HTERT RPE-1 (cell line): ENCODE data around the gene ARHGEF28.

ENCODE experiments used
- in situ Hi-C: fragments of 300-500 bp; cut with MboI; formaldehyde crosslinking; loops from 4 replicates; pipeline ENCODE4 v1.14.3; 2020; ENCODE audit warnings: low sequenced_read_pairs

The ARHGEF28 gene

GRCh38 chr5:73986729-73987128 lies 360.7 kb downstream of the ARHGEF28 start:
- in situ Hi-C loops, result no loop called here

- in situ Hi-C loops, result no loop called here
Observed at GRCh38 chr5:73987915-73988314, 361.9 kb downstream of the ARHGEF28 start.

DNA sequence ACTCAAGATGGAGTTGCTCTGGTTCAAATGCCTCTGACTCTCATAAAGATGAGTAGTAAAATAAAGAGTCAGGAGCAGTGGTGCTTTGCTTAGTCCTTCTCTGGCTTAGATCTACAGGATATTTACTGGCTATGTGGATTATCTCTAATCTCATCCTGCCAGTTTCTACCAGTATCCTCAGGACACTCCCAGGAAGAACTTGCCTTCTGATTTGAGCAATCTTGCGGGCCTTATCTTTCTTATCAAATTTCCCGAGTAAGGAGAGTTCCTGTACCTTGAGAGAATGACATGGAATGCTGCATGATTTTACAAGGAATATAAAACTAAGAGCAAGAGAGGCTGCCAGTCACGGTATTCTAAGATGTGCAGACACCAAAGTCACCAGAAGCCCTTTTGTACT lies 364.0 kb downstream of the ARHGEF28 start:
- in situ Hi-C loops, result no loop called here
